CD4-positive, alpha-beta T cell treated with Interleukin-6 at 100 ng/mL for 8 hours (primary cell): ENCODE results near the gene CYBA.
"Not testable (repeated sequence)": the region's sequence is repeated elsewhere in the genome, so short reads cannot be mapped to it uniquely, and the experiment has no call there.

Experiments used
- DNase-seq: peaks from one replicate; pipeline ENCODE4 v3.0.0-alpha.2; 2020; ENCODE audit warnings: mixed read lengths, low spot score

CYBA gene

DNA sequence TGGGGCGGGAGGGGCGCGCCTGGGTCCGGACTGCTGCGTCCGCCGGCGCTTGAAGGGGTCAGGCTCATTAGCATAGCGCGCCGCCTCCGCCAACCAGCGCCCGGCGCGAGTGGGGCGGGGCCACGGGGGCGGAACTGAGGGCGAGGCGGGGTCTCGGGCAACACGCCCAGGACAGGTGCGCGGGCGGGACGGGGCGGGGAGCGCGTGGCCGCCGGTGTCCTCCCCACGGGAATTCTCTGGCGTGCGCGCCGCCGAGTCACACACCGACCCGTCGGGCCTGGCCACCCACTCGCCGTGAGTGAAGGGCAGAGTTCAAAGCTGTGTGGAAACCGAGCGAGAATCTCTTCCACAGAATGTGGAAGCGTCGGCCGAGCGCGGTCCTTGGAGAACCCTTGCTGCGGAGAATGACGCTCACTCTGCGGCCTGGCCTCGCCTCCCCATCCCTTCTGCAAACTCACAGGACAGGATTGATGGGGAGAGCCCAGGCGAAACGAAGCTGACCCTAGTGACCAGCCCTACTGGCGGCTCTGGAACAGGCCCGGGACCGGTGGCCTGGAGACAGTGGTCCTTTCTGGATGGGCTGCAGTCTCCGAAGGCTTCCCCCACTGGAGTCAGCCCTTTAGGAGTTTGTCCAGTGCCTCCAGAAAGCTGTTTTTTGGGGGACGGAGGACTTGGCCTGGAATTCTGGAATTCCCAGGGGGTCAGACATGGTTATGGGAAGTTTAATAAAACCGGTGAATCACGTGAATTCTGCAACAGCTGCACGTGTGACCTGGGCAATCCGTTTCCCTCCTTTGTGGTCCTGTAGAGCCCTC, 35.8 kb upstream of the CYBA start, which contains the start of gene SNAI3:
SNAI3 (minus strand) TSS at position 69 of the 815 bp plus-strand sequence. CDS start 101 bp downstream, outside the sequence.
- DNase-seq = peak; percentile 79

GRCh38 chr16:88686062-88686438, 35.2 kb upstream of the CYBA start:
- DNase-seq = peak; percentile 32

- peak; percentile 53 for DNase-seq
These were observed 34.6 kb upstream of the CYBA start for GRCh38 chr16:88685156-88686061.

DNA sequence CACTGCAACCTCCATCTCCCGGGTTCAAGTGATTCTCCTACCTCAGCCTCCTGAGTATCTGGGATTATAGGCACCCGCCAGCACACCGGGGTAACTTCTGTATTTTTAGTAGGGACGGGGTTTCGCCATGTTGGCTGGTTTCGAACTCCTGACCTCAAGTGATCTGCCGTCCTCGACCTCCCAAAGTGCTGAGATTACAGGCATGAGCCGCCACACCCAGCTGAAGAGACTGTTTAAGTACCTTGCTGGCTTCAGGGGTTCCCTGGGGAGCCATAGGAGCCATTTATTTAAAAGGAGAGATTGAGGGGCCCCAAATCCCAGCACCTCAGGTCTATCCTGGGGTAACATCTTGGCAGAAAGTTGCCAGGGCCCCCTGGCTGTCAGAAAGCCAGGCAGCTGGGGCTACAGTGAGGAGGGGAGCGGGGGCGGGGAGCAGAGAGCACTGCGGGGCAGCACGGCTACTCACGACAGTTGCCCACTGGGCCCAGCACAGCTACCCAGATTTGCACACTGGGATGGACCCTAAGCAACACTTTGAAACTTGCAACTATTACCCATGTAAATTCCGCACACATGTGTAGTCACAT, 33.8 kb upstream of the CYBA start:
- DNase-seq = no peak

GRCh38 chr16:88681709-88682451, 31.0 kb upstream of the CYBA start:
- DNase-seq = peak; percentile 70

DNA sequence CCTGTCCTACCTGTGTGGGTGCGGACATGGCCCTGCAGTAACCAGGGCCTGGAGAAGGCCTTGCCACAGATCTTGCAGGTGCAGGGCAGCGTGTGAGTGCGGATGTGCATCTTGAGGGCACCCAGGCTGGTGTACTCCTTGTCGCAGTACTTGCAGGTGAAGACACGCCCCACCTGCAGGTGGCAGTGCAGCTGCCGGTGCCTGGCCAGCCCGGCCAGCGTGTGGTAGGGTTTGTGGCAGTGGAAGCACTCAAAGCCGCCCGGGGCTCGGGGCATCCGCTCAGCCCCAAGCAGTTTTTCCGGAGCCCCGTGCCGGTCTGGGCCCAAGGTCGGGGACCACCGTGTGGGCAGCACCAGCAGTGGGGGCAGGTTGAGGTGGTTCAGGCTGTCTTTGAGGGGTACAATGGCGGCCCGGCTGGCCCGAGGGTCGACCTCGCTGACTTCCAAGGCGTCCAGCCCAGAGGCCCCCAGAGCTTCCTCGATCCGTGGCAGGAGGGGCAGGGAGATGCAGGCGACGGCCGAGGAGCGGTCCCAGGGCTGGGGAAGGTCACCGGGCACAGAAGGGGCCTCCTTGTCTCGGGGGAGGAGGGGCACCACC, 30.3 kb upstream of the CYBA start:
- DNase-seq = peak; percentile 62

- DNase-seq = no peak
These were observed 29.8 kb upstream of the CYBA start for GRCh38 chr16:88680554-88681083.

DNA sequence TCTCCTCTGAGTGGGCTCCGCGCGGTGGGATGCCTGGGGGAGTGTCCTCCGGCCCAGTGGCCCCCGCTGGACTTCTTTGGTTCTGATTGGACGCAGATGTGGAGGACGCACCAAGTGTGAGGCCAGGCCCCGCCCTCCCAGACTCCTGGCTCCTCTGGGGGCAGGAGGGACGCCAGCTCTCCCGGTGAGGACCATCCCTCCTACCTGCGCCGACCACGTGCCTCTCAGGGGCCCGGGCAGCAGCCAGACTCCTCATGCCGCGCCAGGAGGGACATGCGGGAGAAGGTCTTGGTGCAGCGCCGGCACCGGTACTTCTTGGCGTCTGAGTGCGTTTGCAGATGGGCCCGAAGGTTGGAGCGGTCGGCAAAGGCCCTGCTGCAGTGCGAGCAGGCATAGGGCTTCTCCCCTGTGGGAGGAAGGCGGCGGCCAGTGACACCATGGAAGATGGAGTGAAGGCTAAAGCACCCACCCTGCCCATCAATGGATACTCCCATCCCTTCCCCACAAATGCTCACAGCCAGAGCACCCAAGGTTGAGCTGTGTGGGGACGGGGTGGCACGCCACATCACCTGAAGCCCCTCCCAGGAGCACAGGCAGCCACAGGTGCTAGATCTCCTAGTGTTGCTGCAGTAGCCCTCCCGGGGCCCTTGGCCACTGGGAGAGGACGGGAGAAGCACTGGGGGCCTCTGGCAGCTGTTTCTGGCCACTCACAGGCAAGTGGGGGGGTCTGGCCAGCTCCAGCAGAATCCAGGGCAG, 27.5 kb upstream of the CYBA start:
- no peak for DNase-seq

DNA sequence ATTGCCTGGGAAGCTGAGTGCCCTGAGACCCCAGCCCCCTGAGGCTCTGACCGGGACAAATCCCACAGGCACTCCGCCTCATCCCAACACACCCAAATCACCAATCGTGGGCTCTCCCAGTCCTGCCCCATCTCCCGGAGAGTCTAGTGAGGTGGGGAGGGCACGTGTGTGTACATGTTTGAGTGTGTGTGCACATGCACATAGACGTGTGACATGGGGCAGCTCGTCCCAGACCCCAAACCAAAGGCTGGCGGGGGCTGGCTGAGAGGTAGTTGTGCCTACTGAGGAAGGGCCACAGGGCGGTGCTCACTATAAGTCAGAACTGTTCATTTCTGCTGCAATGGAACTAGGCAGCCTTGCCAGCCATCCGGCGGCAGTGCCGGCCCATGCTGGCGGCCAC, 26.9 kb upstream of the CYBA start:
- DNase-seq = no peak

DNA sequence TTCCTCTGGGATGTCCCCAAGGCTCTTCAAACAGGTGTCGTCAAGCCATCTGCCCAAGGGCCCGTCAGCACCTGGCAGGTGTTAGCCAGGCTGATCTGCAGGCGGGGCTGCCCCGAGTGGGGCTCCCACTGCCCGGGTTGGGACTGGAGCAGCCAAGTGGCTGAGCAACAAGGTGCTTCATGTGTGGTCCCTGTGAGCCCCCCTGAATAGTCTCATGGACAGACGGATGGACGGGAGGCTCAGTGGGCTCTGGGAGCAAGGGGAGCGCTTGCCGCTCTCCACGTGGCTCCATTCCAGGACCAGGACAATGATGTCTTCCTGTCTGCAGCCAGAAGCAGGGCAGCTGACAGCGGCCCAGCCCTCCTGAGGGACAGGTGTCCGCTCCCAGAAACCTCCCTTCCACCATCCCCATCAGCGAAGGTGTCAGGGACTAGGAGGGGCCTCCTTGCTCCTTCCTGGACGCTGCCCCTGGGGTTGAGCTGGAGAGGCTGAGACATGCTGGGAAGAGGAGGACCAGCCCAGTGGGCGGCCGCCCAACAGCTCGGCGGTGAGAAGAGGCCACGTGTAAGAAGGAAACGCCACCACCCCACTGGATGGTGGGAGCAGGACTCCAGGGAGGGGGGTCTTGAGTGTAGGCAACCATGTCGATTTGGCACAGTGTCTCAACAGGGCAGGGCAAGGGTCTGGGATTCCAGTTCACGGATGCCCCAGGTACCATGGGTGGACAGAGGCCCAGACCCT, 25.8 kb upstream of the CYBA start:
- no peak for DNase-seq

DNA sequence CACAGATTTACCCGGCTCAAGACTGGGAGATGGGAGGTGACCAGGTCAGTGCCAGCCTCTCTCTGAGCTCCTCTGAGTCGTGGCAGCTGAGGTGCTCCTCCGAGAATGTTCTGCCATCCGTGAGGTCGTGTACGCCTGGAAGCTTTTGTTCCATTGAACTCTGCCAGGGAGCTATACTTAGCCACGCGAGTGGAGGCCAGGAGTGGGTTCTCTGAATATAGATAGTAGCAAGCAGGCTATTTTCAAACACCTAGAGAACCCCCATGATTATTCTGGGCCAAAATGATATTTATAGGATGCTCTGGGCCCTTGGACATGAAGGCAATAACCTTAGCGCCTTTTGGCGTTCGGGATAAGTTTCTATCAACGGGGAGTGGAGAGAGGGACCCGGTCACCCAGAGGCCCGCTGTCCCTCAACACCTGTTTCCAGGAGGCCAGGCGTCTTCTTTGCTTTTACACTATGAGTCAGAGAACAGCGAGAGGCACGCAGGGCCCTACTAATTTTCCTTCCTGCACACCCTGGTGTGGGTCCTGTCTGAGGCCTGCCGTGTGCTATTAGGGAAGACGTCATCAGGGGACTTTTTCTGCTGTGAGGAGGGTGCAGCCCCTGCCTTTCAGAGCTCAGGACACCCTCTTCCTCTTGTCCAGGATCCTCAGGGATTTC, 23.0 kb upstream of the CYBA start:
- no peak for DNase-seq

GRCh38 chr16:88672776-88673175, 21.9 kb upstream of the CYBA start:
- no peak for DNase-seq

- no peak for DNase-seq
These were observed 21.0 kb upstream of the CYBA start for GRCh38 chr16:88671806-88672205.

DNA sequence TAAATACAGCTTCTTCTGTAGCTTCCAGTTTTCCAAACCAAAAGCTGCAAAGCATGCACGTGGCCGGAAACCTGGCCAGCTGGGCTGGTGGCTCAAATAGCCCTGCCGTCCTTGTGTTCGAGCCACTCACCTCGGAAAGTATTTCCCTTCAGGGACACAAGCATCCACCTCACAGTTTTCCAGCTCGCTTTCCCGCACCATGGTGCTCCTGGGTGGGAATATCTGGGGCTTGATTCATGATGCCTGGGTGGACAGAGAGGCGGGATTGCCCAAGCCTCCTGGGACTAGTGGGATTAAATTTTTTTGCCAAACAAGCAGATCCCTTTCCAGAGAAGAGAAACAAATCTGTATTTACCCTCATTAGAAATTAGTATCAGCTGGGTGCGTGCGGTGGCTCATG, 19.1 kb upstream of the CYBA start:
- DNase-seq = no peak

- DNase-seq = not testable (repeated sequence)
These were observed 18.6 kb upstream of the CYBA start for GRCh38 chr16:88669493-88669892.

DNA sequence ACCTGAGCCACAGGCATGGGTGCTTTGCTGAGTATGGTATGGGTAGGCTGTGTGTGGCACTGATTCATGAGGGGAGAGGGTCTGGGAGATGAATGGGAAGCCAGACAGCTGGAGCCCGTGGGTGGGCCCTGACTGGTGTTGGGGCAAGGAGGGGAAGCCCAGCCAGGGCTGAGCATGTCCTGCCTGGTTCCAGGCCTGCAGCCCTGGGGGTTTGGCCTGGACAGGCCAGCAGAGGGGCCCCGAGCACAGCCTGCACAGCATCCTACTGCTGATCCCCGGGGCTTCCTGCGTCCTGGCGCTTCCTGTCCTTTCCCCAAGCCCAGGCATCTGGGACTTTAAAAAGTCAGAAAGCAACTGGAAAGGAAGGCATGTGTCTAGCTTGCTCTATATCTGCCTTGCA, 16.6 kb upstream of the CYBA start:
- DNase-seq = no peak

DNA sequence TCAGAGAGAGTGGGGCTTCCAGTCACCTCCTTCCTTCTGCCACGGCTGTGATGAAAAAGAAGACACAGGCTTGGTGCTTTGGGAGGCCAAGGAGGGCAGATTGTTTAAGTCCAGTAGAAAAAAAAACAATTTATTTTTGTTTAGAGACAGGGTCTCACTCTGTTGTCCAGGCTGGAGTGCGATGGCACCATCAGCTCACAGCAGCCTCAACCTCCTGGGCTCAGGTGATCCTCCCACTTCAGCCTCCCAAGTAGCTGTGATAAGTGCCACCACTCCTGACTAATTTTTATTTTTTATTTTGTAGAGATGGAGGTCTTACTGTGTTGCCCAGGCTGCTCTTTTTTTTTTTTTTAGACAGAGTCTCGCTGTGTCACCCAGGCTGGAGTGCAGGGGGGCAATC, 14.7 kb upstream of the CYBA start:
- no peak for DNase-seq

DNA sequence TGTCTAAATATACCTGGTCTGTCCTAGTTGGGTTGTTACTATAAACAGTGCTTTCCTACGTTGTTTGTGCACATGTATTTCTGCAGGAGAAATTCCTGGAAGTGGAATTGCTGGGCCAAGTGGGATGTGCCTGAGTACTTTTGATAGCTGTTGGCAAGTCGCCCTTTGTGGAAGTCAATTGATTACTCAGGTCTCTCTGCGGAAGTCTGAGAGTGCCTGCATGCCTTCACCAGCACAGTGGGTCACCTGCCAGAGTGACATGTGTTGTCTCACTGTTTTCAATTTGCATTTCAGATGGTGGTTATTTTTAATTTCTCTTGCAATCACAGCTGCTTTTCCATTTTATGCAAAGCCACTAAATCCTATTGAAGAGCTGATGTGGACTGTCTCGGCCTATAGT, 14.3 kb upstream of the CYBA start:
- DNase-seq = no peak
